ENCODE data around the gene FIBP.
"Not testable (repeated sequence)": the region's sequence is repeated elsewhere in the genome, so short reads cannot be mapped to it uniquely, and the experiment has no call there.

The FIBP gene

DNA sequence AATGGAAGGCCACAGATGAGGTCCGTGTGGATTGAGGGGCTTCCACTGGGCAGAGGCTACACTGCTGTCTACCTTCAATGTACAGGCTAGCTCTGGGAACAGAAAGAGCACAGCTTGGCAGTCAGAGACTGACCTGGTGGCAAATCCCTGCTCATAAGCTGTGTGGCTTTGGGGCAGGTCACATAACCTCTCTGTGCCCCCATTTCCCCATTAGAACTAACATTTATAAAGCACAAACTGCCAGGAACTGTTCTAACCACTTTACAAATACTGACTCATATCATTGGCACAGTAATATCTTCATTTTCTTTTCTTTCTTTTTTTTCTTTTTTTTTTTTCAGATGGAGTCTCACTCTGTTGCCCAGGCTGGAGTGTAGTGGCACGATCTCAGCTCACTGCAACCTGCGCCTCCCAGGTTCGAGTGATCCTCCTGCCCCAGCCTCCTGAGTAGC lies 8.8 kb upstream of the FIBP start:
- Histone ChIP-seq H3K27me3 (ENCODE audit: control insufficient read depth, insufficient read depth, low read length) (peaks cover 33% of the 10 kb centered on the region), H3K4me3 (ENCODE audit: low read depth, low read length) (no peak overlapping the region), H3K9ac (ENCODE audit: low read length) (no peak overlapping the region), H3K4me1 (ENCODE audit: control insufficient read depth, insufficient read depth, low read length) (peaks cover 15% of the 10 kb centered on the region), H3K27ac (ENCODE audit: low read depth, low read length) (no peak overlapping the region), H3K9me3 (ENCODE audit: control insufficient read depth, insufficient read depth, low read depth, low read length) (no peaks in the 10 kb centered on the region), H3K36me3 (ENCODE audit: control insufficient read depth, insufficient read depth, low read length) (peaks cover 18% of the 10 kb centered on the region)

GRCh38 chr11:65896034-65896999 lies 8.0 kb upstream of the FIBP start:
- Histone ChIP-seq H3K4me3 (ENCODE audit: low read depth, low read length) (no peak overlapping the region), H3K9me3 (ENCODE audit: control insufficient read depth, insufficient read depth, low read depth, low read length) (no peaks in the 10 kb centered on the region), H3K4me1 (ENCODE audit: control insufficient read depth, insufficient read depth, low read length) (peaks cover 19% of the 10 kb centered on the region), H3K36me3 (ENCODE audit: control insufficient read depth, insufficient read depth, low read length) (peaks cover 18% of the 10 kb centered on the region), H3K9ac (ENCODE audit: low read length) (no peak overlapping the region), H3K27me3 (ENCODE audit: control insufficient read depth, insufficient read depth, low read length) (peaks cover 26% of the 10 kb centered on the region), H3K27ac (ENCODE audit: low read depth, low read length) (no peak overlapping the region)

DNA sequence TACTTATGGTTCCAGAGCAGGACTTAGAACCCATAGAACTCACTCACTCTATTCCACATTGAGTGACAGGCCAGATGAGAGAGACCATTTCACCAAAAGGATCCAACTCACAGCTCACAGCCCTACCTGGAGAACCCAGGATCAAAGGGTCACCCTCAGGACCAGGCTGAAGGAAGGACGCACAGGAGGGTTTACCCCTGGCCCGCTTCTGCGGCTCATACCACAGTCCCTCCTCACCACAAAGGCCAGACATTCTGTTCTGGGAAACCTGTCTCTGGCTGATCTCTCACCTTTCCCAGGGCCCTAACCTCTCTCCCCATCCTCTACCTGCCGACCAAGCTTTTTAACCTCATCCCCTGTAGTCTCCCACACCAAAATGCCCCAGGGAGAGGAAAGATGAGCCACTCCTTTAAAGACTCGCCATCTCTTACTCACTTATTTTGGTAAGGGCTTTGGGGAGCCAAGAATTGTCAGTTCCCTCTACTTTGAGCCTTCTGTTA lies 7.3 kb upstream of the FIBP start:
- Histone ChIP-seq H3K4me3 (ENCODE audit: low read depth, low read length) (no peak overlapping the region), H3K9ac (ENCODE audit: low read length) (no peak overlapping the region), H3K27ac (ENCODE audit: low read depth, low read length) (no peak overlapping the region), H3K4me1 (ENCODE audit: control insufficient read depth, insufficient read depth, low read length) (peaks cover 19% of the 10 kb centered on the region), H3K27me3 (ENCODE audit: control insufficient read depth, insufficient read depth, low read length) (peaks cover 18% of the 10 kb centered on the region), H3K9me3 (ENCODE audit: control insufficient read depth, insufficient read depth, low read depth, low read length) (no peaks in the 10 kb centered on the region), H3K36me3 (ENCODE audit: control insufficient read depth, insufficient read depth, low read length) (peaks cover 18% of the 10 kb centered on the region)

DNA sequence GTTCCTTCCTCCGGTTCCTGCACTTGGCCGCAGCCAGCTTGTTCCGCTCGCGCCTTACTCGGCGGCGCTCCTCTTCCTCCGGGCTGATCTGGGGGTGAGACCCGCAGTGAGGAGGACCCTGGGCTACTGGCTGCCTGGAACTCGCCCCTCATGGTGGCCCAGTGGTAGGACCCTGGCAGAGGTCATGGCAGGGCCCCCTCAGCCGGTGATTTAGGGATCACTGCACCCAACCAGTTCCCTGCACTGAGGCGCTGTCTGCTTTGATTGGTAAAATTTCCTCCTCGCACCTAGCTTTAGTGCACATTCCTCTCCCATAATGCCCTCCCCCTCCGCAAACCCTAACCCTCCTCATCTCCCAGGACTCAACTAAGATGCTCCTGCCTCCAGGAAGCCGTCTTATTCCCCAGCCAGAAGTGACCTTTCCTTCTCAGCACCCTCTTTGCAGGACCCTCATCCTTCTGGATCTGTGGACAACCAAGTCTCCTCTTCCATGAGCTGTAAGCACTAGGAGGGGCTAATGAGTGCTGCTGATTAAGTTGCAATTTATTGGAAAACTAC lies 5.8 kb upstream of the FIBP start:
- H3K27ac ChIP-seq (ENCODE audit: low read depth, low read length), result no peak overlapping the region
- no peak overlapping the region for H3K4me3 ChIP-seq (ENCODE audit: low read depth, low read length)
- peaks cover 28% of the 10 kb centered on the region for H3K4me1 ChIP-seq (ENCODE audit: control insufficient read depth, insufficient read depth, low read length)
- H3K36me3 ChIP-seq (ENCODE audit: control insufficient read depth, insufficient read depth, low read length), result peaks cover 18% of the 10 kb centered on the region
- H3K27me3 ChIP-seq (ENCODE audit: control insufficient read depth, insufficient read depth, low read length), result peaks cover 21% of the 10 kb centered on the region
- H3K9me3 ChIP-seq (ENCODE audit: control insufficient read depth, insufficient read depth, low read depth, low read length), result no peaks in the 10 kb centered on the region
- H3K9ac ChIP-seq (ENCODE audit: low read length), result no peak overlapping the region

DNA sequence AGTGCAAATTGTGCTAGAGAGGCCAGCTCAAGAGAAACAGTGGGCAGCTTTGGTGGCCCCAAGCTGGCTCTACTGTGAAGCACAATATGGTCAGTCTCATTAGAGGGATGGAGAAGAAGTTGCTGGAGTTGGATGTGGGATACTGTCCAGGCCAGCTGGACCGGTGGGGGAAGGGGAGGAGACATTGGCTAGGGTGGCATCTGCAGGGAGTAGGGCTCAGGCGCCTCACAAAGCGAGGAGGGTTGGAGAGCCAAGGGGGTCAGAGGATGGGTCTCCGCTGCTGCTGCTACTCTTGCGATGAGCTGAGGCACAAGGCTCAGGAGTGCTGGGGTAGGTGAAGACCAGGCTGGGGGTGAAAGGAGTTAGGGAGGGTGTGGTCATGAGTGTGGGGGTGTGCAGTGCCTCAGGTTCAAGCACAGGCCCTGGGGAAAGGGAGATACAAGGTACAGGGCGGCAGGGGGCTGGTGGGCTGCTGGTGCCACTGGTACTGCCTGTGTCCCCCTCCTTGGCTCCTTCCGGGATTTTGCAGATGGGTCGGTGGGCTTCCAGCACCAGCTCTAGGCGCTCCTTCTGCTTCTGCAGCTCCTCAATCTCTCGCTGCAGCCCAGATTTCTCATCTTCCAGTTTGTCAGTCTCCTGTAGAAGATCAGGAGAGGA lies 4.5 kb upstream of the FIBP start:
- no peak overlapping the region for H3K9ac ChIP-seq (ENCODE audit: low read length)

GRCh38 chr11:65892137-65892540 lies 3.9 kb upstream of the FIBP start:
- Histone ChIP-seq H3K27me3 (ENCODE audit: control insufficient read depth, insufficient read depth, low read length) (peaks cover 14% of the 10 kb centered on the region), H3K9ac (ENCODE audit: low read length) (peak overlapping the region; percentile 86), H3K4me1 (ENCODE audit: control insufficient read depth, insufficient read depth, low read length) (peaks cover 32% of the 10 kb centered on the region), H3K36me3 (ENCODE audit: control insufficient read depth, insufficient read depth, low read length) (peaks cover 19% of the 10 kb centered on the region), H3K4me3 (ENCODE audit: low read depth, low read length) (peak overlapping the region; percentile 94)
- not testable (repeated sequence) for H3K27ac ChIP-seq (ENCODE audit: low read depth, low read length); H3K9me3 ChIP-seq (ENCODE audit: control insufficient read depth, insufficient read depth, low read depth, low read length)

More for the DNA sequence above, 4.5 kb upstream of the FIBP start:
- peaks cover 18% of the 10 kb centered on the region for H3K36me3 ChIP-seq (ENCODE audit: control insufficient read depth, insufficient read depth, low read length)
- H3K27ac ChIP-seq (ENCODE audit: low read depth, low read length), result no peak overlapping the region
- H3K27me3 ChIP-seq (ENCODE audit: control insufficient read depth, insufficient read depth, low read length), result peaks cover 14% of the 10 kb centered on the region
- no peak overlapping the region for H3K4me3 ChIP-seq (ENCODE audit: low read depth, low read length)
- H3K4me1 ChIP-seq (ENCODE audit: control insufficient read depth, insufficient read depth, low read length), result peaks cover 27% of the 10 kb centered on the region
- no peaks in the 10 kb centered on the region for H3K9me3 ChIP-seq (ENCODE audit: control insufficient read depth, insufficient read depth, low read depth, low read length)

- H3K27ac ChIP-seq (ENCODE audit: low read depth, low read length), result peak overlapping the region; percentile 73; the same call in 1 of the 2 replicates
- peaks cover 19% of the 10 kb centered on the region for H3K36me3 ChIP-seq (ENCODE audit: control insufficient read depth, insufficient read depth, low read length)
Measured at GRCh38 chr11:65891219-65892136, 3.2 kb upstream of the FIBP start.

DNA sequence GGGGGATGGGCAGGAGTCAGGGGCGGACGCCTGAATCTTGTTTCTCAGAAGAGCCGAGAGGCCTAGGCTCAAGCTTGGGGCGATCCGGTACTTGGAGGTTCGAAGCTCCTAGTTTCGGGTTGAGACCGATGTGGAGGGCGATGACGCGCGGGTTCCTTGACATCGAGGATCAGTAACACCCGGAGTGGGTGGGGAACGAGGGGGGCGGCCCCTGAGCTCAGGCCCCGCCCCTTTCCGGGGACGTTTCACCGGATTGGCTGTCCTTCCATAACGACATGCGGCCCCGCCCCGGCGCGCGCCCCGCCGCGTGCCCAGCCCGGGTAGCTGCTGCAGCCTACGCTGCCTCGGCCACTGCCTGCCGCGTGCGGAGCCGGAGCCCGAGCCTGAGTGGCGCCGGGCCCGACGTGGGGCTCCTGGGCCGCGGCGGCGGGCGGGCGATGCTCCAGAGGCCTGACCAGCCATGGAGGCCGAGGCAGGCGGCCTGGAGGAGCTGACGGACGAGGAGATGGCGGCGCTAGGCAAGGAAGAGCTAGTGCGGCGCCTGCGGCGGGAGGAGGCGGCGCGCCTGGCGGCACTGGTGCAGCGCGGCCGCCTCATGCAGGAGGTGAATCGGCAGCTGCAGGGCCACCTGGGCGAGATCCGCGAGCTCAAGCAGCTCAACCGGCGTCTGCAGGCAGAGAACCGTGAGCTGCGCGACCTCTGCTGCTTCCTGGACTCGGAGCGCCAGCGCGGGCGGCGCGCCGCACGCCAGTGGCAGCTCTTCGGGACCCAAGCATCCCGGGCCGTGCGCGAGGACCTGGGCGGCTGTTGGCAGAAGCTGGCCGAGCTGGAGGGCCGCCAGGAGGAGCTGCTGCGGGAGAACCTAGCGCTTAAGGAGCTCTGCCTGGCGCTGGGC lies 2.3 kb upstream of the FIBP start, which contains the start of gene CCDC85B:
Gene CCDC85B, plus strand, starts transcription at position 350 of the 895 bp plus-strand sequence. Its CDS starts 111 bp downstream, at position 461.
- H3K9ac ChIP-seq (ENCODE audit: low read length), result peak within 1 kb of the TSS; percentile 86
- H3K4me1 ChIP-seq (ENCODE audit: control insufficient read depth, insufficient read depth, low read length), result peaks cover 32% of the 10 kb centered on the region
- H3K9me3 ChIP-seq (ENCODE audit: control insufficient read depth, insufficient read depth, low read depth, low read length), result no peaks in the 10 kb centered on the region
- H3K27me3 ChIP-seq (ENCODE audit: control insufficient read depth, insufficient read depth, low read length), result peaks cover 14% of the 10 kb centered on the region
- H3K27ac ChIP-seq (ENCODE audit: low read depth, low read length), result peak within 1 kb of the TSS; percentile 73; the same call in 1 of the 2 replicates
- H3K4me3 ChIP-seq (ENCODE audit: low read depth, low read length), result peak within 1 kb of the TSS; percentile 94
- H3K36me3 ChIP-seq (ENCODE audit: control insufficient read depth, insufficient read depth, low read length), result peaks cover 19% of the 10 kb centered on the region

More at GRCh38 chr11:65891219-65892136, 3.2 kb upstream of the FIBP start:
- Histone ChIP-seq H3K9me3 (ENCODE audit: control insufficient read depth, insufficient read depth, low read depth, low read length) (no peaks in the 10 kb centered on the region), H3K9ac (ENCODE audit: low read length) (peak overlapping the region; percentile 86), H3K4me3 (ENCODE audit: low read depth, low read length) (peak overlapping the region; percentile 94), H3K4me1 (ENCODE audit: control insufficient read depth, insufficient read depth, low read length) (peaks cover 32% of the 10 kb centered on the region), H3K27me3 (ENCODE audit: control insufficient read depth, insufficient read depth, low read length) (peaks cover 14% of the 10 kb centered on the region)

- H3K4me1 ChIP-seq (ENCODE audit: control insufficient read depth, insufficient read depth, low read length), result peaks cover 22% of the 10 kb centered on the region
- H3K27ac ChIP-seq (ENCODE audit: low read depth, low read length), result no peak overlapping the region
- no peaks in the 10 kb centered on the region for H3K9me3 ChIP-seq (ENCODE audit: control insufficient read depth, insufficient read depth, low read depth, low read length)
- peaks cover 14% of the 10 kb centered on the region for H3K27me3 ChIP-seq (ENCODE audit: control insufficient read depth, insufficient read depth, low read length)
- H3K9ac ChIP-seq (ENCODE audit: low read length), result peak overlapping the region; percentile 63
- H3K36me3 ChIP-seq (ENCODE audit: control insufficient read depth, insufficient read depth, low read length), result peaks cover 41% of the 10 kb centered on the region
- peak overlapping the region; percentile 94 for H3K4me3 ChIP-seq (ENCODE audit: low read depth, low read length)
Measured at GRCh38 chr11:65887723-65888162, 528 bp downstream of the FIBP start.
